Measurements from ENCODE around the gene SUMO3.

The SUMO3 gene

GRCh38 chr21:44829507-44830092 lies 11.7 kb upstream of the SUMO3 start:
- TF ChIP-seq CTCF (IDR thresholded peaks at IDR 0.05; ENCODE audit: low read depth, low read length): no peak
- H3K36me3 ChIP-seq: no peaks in the 10 kb centered on the region
- no peak overlapping the region for H3K27ac ChIP-seq
- H3K27me3 ChIP-seq (ENCODE audit: insufficient read depth, low read depth, severe bottlenecking): no peaks in the 10 kb centered on the region
- peaks cover 16% of the 10 kb centered on the region for H3K9me3 ChIP-seq (ENCODE audit: severe bottlenecking)
- DNase-seq: no peak
- no peak overlapping the region for H3K4me3 ChIP-seq (ENCODE audit: low read depth, low read length)

- Histone ChIP-seq H3K27ac (no peak overlapping the region), H3K36me3 (no peaks in the 10 kb centered on the region), H3K4me3 (ENCODE audit: low read depth, low read length) (no peak overlapping the region), H3K27me3 (ENCODE audit: insufficient read depth, low read depth, severe bottlenecking) (no peaks in the 10 kb centered on the region), H3K9me3 (ENCODE audit: severe bottlenecking) (peaks cover 21% of the 10 kb centered on the region)
- no peak for TF ChIP-seq CTCF (IDR thresholded peaks at IDR 0.05; ENCODE audit: low read depth, low read length)
- no peak for DNase-seq
Measured at GRCh38 chr21:44828362-44829056, 10.6 kb upstream of the SUMO3 start.

- Histone ChIP-seq H3K27ac (no peak overlapping the region), H3K9me3 (ENCODE audit: severe bottlenecking) (peaks cover 57% of the 10 kb centered on the region), H3K27me3 (ENCODE audit: insufficient read depth, low read depth, severe bottlenecking) (no peaks in the 10 kb centered on the region), H3K4me3 (ENCODE audit: low read depth, low read length) (no peak overlapping the region), H3K36me3 (no peaks in the 10 kb centered on the region)
- no peak for TF ChIP-seq CTCF (IDR thresholded peaks at IDR 0.05; ENCODE audit: low read depth, low read length)
- no peak for DNase-seq
Measured at GRCh38 chr21:44823179-44823660, 5.4 kb upstream of the SUMO3 start.

- H3K27me3 ChIP-seq (ENCODE audit: insufficient read depth, low read depth, severe bottlenecking): no peaks in the 10 kb centered on the region
- no peak for TF ChIP-seq CTCF (IDR thresholded peaks at IDR 0.05; ENCODE audit: low read depth, low read length)
- H3K27ac ChIP-seq: no peak overlapping the region
- peaks cover 55% of the 10 kb centered on the region for H3K9me3 ChIP-seq (ENCODE audit: severe bottlenecking)
- H3K4me3 ChIP-seq (ENCODE audit: low read depth, low read length): no peak overlapping the region
- H3K36me3 ChIP-seq: no peaks in the 10 kb centered on the region
- DNase-seq: no peak
Measured at GRCh38 chr21:44822484-44823178, 4.8 kb upstream of the SUMO3 start.

GRCh38 chr21:44820851-44821250 lies 3.0 kb upstream of the SUMO3 start:
- no peak for DNase-seq
- Histone ChIP-seq H3K36me3 (peaks cover 3% of the 10 kb centered on the region; the same call in 1 of the 2 replicates), H3K27ac (no peak overlapping the region), H3K9me3 (ENCODE audit: severe bottlenecking) (peaks cover 55% of the 10 kb centered on the region), H3K4me3 (ENCODE audit: low read depth, low read length) (no peak overlapping the region), H3K27me3 (ENCODE audit: insufficient read depth, low read depth, severe bottlenecking) (no peaks in the 10 kb centered on the region)
- no peak for TF ChIP-seq CTCF (IDR thresholded peaks at IDR 0.05; ENCODE audit: low read depth, low read length)
